NCI-H226 (cell line): ENCODE results near the gene NDST1.

Experiments
- DNase-seq: peaks from one replicate; pipeline ENCODE4 v3.0.0-alpha.2; 2015

Gene NDST1

GRCh38 chr5:150573867-150574817 is 66.2 kb downstream of the NDST1 start:
- no peak for DNase-seq

DNA sequence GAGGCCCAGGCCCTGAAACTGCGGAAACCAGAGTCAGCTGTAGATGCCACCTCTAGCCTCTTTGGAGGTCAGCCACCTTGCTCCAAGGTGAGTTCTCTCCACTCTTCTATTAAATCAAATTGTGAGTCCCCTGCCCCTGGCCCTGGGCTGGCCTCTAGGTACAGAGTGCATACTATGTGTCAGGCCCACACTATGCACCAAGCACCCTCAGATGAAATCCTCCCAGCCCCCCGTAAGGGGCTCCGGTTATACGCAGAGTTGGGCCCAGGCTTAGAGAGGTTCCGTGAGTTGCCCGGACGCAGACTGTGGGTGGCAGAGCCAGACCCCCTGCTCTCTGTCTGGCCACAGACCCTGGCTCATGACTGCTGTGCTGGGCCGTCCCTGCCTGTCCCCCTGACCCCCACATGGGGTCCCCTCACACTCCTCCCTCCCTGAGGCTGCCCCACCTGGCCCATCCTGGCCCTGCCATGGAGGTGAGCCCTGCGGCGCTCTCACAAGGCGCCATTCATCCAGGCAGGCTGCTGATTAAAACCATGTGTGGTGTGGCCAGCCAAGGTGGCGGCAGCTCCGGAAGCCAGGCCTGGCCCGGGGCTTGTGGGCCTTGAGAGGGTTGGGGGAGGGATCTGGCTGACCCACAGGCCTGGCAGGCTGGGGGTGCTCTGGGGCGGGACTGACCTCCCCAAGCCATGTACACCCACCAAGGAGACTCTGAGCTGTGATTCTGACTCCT is 67.1 kb downstream of the NDST1 start:
- DNase-seq = no peak

- no peak for DNase-seq
These were observed 68.0 kb downstream of the NDST1 start for GRCh38 chr5:150575745-150576448.

GRCh38 chr5:150576449-150576949 is 68.6 kb downstream of the NDST1 start:
- DNase-seq = no peak

- DNase-seq = no peak
These were observed 69.6 kb downstream of the NDST1 start for GRCh38 chr5:150577378-150578139.

DNA sequence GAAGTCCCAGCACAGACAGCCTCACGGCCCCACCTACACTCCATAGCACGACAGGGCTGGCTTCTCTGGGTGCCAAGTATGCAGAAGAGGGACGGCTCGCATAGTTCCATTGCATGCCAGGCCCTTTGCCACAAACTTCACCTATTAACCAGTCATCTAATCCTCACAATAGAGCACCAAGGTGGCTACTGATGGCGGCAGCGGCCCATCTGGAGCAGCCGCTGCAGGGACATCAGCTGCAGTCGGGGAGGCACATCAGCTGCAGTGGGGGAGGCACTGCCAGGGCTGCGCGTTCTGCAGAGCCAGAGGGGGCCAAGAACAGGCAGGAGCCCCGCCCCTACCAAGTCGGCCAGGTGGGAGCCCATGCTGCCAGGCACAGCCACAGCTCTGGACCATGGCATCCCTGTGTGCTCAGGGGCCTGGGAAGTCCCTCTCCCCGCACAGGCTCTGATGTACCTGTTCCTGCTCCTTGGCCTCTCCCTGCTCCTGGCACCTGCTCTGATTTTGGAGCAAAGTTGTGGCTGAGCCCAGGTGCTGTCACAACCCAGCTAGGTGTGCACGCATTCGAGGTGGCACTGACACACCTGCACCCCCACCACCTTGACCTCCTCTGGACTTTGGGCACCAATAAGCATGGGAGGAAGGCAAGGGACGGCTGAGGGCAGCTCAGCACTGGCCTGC is 71.0 kb downstream of the NDST1 start:
- no peak for DNase-seq

DNA sequence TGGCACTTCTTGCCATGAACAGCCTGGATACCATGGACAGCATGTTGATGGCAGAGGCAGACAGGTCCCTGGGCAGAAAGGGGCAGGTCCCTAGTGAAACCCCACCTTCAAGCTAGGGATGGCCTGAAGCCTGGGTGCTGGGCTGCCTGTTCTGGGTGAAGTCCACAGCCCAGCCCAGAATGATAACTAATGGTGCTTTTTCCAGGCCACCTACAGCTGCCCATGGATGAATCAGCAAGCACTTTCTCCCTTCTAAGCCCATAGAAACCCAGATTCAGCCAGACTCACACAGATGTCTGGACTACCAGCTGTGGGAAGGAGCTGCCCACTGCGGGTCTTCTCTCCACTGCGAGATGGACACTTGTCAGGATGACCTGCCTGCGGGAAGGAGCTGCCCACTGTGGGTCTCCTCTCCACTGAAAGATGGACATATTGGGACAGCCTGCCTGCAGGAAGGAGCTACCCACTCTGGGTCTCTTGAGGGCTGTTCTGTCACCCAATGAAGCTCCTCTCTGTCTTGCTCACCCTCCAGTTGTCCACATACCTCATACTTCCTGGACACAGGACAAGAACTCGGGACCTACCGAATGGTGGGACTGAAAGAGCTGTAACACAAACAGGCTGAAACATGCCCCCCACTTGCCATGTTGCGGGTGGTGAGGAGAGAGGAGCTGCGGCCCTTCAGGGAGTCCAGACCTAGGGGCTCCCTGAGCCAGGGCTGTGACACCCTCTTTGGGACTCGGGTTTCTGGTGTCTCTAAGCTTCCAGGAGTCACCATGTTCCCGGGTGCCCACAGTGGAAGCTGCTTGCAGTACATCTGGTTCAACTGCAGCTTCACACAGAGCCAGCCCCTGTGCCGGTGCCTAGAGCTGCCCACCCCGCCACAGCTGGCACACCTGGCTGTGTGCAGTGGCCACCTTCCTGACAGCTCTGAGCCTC is 71.8 kb downstream of the NDST1 start:
- no peak for DNase-seq

DNA sequence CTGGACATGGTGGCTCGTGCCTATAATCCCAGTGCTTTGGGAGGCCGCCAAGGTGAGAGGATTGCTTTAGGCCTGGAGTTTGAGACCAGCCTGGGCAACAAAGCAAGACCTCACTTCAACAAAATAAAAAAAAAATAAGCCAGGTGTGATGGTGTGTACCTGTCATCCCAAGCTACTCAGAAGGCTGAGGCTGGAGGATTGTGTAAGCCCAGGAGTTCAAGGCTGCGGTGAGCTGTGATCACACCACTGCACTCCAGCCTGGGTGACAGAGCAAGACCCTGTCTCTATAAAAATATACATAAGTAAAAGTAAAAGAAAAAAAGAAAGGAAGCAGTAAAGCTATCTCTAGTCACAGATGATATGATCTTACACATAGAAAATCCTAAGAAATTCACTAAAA is 73.0 kb downstream of the NDST1 start:
- DNase-seq = no peak

- no peak for DNase-seq
These were observed 74.5 kb downstream of the NDST1 start for GRCh38 chr5:150582241-150583109.

GRCh38 chr5:150583541-150584225 is 75.8 kb downstream of the NDST1 start:
- DNase-seq = no peak

DNA sequence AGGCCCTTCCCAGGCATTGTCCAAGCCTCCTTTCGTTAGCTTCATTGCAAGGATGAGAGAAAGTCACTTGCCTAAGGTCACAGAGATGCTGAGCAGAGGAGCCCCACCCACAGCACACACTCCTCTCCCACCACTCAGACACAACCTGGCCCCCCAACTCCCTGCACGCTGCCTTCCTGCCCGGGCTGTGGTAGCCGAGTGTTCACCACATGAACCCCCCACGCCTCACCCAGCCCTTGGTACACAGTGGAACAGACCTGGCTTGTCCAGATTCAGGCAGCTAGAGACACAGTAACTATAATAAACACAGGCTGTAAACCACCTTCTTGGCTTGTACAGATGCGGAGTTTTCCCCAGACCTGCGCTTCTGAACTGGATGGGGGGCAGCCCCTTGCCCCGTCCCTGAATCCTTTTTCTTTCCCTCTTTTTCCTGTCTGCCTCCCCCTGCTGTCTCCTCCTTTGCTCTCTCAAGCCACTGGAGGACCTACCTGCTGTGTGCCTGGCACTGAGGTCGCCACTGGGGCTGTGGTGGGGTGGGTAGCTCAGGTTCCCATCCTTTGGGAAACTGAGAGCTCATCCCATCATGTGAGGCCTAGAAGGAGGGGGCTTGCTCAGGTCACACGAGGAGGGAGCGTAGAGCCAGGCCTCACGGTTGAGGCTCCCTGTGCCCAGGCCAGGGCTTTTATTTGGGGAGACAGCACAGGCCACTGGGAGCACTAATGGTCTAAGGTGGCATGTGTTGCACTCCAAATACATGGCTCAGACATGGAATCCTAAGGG is 76.8 kb downstream of the NDST1 start:
- DNase-seq = no peak

DNA sequence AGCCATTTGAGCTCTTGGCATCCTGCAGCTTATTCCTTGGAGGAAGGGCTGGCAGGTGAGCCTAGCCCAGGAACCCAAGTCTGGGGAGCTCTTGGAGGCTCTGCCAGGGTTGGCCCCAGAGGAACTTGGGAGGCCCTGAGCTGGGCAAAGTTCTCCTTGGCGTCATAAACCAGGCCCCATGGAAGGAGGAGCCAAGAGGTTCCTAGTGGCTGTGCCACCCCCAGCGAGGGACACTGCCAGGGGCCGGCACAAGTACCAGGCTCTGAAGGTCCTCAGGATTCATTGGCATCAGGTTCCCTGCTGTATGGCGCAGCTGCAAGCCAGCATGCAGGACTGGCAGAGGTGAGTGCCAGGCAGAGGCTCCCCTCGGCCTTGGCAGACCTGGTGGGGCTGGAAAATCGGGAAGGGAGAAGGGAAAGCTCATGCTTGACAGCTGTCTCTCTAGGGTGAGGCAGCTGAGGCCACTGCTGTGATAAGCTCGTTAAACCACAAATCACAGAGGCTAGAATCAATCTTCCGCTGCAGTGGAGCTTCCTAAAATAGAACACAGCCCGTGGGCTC is 77.9 kb downstream of the NDST1 start:
- no peak for DNase-seq

DNA sequence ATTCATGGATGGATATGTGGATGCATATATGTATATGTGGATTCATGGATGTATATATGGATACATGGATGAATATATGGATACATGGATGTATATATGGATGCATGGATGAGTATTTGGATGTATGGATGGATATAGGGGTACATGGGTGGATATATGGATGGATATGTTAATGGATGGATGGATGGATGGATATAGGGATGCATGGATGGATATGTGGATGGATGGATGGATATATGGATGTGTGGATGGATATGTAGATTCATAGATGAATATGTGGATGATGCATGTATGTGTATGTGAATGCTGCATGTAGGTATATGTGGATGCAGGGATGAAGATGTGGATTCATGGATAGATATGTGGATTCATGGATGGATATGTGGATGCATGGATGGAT is 79.1 kb downstream of the NDST1 start:
- no peak for DNase-seq

- DNase-seq = peak; percentile 42
These were observed 80.1 kb downstream of the NDST1 start for GRCh38 chr5:150587856-150588595.

- no peak for DNase-seq
These were observed 80.6 kb downstream of the NDST1 start for GRCh38 chr5:150588596-150588890.

DNA sequence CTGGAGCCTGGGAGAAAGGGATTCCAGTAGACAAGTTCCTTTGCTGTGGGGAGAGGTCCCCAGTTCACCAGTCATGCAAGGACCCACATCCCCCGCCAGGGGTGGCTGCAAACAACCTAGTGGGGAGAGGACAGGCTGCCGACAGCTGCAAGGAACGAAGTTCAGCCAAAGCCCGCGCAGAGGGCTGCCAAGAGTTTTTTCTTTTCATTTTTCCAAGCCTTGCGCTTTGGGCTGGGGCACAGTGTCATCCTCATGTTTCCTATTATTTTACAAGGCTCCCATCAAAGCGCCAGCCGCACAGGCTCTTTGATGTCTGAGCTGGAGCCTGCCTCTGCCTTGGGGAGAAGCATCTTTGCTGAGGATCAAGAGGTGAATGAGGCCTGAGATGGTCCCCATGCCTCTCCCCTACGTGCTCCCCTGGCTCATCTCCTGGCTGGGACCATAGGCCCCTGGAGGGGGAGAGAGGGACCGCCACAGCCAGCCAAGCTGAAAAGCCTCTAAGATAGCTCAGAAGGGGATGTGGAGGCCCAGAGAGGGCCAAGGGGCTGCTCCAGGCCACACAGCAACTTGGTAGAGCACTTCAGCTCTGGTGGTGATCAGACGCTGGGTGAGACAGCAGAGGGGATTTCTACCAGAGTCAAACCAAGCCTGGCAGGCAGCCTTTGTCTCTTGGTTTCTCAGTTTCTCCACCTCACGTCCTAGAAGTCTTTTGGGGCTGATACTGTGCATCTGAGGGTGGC is 82.1 kb downstream of the NDST1 start:
- no peak for DNase-seq
